ENCODE results near the gene TYSND1.

GRCh38 chr10:70193391-70193844 is 46.9 kb upstream of the TYSND1 start:
- TF ChIP-seq CTCF (IDR thresholded peaks at IDR 0.05) (no peak), ZFX (IDR thresholded peaks at IDR 0.05; ENCODE audit: borderline replicate concordance) (no peak)
